IPS-NIHi7 (cell line): Measurements from ENCODE around the gene TRPV6.

Experiments
- DNase-seq: peaks from one replicate; pipeline ENCODE4 v3.0.0; 2012; ENCODE audit warnings: mixed read lengths; ENCODE audit errors: extremely low spot score

The TRPV6 gene

DNA sequence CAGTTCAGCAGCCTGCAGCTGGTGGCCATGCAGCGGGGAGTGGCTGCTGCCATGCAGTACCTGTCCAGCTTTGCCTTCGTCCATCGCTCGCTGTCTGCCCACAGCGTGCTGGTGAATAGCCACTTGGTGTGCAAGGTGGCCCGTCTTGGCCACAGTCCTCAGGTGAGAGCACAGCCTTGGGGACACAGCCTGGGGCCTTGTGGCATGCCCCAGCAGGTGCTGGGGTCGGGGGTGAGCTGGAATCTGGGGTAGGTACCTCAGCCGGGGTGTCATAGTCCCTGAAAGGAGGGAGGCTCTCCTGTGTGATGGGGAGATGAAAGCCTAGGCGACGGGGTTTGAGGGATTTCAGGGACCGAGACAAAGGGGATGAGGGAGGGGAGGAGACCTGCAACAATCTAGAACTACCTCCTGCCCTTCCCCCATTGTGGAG is 16.5 kb downstream of the TRPV6 start:
- DNase-seq, result no peak

DNA sequence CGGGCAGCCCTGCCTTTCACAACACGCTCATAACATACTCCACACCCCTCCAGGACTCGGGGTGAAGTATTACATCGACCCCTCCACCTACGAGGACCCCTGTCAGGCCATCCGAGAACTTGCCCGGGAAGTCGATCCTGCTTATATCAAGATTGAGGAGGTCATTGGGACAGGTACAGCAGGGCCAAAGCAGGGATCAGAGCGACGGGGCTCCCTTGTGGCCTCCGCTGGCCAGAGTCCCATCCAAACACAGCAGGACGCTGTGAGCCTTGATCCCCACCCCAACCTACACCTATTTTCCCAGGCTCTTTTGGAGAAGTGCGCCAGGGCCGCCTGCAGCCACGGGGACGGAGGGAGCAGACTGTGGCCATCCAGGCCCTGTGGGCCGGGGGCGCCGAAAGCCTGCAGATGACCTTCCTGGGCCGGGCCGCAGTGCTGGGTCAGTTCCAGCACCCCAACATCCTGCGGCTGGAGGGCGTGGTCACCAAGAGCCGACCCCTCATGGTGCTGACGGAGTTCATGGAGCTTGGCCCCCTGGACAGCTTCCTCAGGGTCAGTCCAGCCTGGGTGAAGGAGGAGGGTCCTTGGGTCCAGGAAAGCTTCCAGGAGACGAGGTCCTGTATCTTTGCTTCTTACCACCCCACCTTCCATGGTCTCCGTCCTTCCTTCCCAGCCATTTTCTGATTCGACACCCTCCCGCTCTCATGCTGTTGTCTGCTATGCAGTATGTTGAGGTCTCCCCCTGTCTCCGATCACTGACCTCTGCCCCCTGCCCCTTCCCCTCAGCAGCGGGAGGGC is 17.2 kb downstream of the TRPV6 start:
- DNase-seq, result no peak

DNA sequence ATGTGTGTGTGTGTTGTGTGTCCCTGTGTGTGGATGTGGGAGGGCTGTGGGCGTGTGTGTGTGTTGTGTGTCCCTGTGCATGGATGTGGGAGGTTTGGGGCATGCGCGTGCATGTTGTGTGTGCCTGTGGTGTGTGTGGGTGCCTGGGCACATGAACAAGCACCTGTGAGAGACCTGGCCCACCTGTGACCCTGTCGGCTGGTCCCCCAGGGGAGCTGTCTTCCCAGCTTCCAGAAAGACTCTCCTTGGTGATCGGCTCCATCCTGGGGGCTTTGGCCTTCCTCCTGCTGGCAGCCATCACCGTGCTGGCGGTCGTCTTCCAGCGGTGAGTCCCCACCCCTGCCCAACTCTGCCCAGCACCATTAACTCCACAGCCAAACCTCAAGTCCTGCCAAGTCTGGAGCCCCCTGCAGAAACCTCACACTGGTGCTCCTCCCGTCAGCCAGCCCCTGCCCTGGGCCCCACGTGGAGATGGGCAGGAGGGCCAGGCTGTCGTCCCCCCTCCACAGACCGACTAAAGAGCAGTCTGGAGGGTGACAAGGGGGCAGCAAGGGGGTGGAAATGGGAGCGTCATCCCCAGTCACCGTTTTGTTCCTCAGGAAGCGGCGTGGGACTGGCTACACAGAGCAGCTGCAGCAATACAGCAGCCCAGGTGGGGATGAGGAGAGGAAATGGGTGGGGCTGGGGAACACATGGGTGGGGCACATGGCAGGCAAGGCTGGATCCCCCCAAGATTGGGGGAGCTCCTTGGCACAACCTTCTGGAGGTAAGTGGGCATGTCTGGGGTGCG is 18.0 kb downstream of the TRPV6 start:
- no peak for DNase-seq

GRCh38 chr7:142867097-142867378 is 18.5 kb downstream of the TRPV6 start:
- no peak for DNase-seq

GRCh38 chr7:142866361-142867096 is 19.0 kb downstream of the TRPV6 start:
- DNase-seq, result peak; percentile 82

DNA sequence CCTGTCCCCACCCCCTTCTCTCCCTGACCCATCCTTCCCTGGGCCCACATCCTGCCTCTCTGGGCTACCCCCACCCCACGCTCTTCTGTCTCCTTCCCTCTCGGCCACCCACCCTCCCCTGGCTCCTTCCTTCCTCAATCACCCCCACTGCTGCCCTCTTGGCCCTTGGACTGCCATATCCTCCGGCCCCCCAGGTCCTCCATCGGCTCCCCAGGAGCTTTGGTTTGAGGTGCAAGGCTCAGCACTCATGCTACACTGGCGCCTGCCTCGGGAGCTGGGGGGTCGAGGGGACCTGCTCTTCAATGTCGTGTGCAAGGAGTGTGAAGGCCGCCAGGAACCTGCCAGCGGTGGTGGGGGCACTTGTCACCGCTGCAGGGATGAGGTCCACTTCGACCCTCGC is 19.8 kb downstream of the TRPV6 start:
- no peak for DNase-seq

- DNase-seq, result no peak
Measured at GRCh38 chr7:142864980-142865747, 20.4 kb downstream of the TRPV6 start.

DNA sequence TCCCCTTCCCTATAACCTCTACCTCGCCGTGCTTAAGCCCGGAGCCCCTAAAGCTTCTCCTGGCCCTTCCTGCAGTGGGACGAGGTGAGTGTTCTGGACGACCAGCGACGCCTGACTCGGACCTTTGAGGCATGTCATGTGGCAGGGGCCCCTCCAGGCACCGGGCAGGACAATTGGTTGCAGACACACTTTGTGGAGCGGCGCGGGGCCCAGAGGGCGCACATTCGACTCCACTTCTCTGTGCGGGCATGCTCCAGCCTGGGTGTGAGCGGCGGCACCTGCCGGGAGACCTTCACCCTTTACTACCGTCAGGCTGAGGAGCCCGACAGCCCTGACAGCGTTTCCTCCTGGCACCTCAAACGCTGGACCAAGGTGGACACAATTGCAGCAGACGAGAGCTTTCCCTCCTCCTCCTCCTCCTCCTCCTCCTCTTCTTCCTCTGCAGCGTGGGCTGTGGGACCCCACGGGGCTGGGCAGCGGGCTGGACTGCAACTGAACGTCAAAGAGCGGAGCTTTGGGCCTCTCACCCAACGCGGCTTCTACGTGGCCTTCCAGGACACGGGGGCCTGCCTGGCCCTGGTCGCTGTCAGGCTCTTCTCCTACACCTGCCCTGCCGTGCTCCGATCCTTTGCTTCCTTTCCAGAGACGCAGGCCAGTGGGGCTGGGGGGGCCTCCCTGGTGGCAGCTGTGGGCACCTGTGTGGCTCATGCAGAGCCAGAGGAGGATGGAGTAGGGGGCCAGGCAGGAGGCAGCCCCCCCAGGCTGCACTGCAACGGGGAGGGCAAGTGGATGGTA is 21.5 kb downstream of the TRPV6 start:
- DNase-seq, result no peak

- no peak for DNase-seq
Measured at GRCh38 chr7:142862786-142863400, 22.7 kb downstream of the TRPV6 start.

DNA sequence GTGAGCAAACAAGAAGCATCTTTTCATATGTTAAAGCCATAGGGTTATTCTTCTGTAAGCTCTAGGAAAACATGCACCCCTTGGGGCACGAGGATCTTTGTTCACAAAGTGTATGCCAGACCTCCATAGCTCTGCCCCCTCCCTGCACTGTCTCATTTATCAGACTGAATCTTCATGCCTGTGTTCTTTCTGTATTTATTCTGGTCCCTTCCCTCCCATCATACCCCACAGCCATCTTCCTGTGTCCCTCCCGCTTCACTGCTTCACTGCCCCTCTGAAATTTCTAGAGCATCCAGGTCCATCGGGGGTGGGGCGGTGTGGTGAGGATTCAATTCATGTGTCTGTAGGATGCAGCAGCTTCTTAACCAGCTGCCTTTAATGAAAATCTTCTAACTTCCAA is 23.2 kb downstream of the TRPV6 start:
- no peak for DNase-seq

GRCh38 chr7:142860968-142861367 is 24.6 kb downstream of the TRPV6 start:
- no peak for DNase-seq

- DNase-seq, result no peak
Measured at GRCh38 chr7:142859829-142860228, 25.7 kb downstream of the TRPV6 start.

DNA sequence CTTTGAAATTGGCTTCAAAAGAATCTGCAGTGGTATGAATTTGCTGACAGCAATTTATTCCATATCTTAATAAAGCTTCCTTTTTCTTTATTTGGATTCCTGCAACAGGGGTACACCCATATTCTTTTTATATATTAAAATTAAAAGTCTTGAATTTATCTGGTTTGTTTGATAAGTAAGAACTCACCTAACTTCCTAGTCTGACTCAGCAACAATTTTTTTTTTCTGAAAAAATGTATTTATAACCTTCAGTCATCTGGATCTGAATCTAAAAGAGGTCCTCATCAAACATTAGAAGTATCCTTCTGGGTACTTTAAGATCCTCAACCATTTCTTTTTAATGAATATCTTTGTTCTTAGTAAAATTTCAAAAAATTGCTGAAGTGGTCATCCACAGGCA is 26.1 kb downstream of the TRPV6 start:
- DNase-seq, result no peak

DNA sequence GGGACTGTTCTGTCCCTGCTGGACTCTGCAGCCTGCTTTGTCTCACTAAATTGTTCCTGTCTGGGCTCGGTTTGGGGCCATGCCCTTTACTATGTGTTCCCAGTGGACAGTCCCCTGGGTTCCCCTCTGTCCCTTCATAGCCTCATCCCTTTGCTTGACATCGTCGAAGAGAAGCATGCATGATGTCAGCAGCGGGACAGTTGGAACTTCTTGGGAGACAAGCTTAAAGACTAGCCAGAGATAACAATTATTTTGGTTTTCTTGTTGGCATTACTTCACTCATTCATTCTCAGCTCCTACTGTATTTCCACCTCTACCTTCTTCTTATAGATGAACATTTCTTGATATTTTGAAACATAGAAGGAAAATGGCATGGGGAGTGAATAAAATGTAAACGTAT is 27.9 kb downstream of the TRPV6 start:
- DNase-seq, result no peak

DNA sequence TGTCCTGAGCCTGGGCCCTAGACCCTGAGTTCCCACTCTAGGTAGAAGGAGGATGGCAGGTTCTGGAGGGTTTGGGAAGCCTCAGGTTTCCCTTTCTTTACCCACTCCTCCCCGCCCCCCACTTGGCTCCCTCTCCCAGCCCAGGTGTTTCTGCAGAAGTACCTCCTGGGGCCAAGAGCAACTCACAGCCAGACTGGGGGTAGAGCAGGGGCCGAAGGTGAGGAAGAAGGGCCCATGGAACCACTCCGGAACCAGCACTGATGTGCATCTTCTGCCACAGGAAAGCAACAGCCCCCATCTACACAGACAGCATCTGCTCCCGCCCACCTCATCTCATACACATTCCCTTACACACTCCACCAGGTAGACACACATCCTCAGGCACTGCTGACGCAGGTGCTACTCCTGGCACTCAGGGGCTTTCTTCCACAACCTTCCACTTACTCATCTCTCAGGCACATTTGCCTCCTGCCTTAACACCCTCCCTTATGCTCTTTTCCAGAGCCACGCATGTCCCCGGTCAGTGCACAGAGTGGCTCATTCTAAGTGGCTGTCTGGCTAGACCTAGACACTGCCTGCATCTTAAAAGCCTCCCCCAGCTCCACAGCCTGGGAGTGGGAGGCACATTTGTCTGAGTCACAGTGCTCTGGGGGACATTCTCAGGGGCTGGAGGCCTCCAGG is 28.8 kb downstream of the TRPV6 start:
- no peak for DNase-seq

DNA sequence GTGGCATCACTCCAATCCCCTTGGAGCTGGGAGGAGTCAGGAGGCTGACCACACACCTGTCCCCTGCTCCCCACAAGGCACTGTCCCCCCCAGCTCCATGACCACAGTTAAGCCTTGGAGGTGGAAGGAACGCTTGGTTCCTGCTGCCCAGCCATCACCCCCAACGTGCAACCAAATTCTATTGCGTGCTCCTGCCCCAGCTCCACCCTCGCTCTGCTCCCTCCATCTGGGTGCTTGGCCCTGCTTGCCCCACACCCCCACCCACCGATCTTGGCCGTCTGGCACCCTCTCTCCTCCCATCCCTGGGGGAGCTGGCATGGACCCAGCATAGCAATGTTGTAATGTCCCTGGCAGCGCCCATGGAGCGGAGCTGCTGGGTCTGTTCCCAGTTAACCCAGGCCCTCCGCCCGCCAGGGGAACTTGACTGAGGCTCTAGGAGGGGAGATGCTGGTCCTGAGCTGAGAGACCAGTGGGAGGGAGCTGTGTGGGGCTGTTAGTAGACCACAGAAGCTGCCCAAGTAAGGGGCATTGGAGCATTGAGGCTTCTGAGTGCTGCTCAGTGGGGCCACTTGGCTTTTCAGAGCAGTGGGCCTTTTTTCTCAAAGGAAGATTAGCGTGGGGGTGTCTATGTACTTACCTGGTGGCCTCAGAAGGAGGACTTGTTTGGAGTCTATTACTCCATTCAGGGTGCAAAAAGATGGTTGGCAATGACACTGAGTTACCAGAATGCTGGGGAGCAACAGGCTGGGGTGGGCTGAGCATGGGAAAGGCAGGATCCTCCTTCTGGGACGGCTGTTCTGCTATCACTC is 29.6 kb downstream of the TRPV6 start:
- no peak for DNase-seq

- DNase-seq, result no peak
Measured at GRCh38 chr7:142855114-142855743, 30.3 kb downstream of the TRPV6 start.

- peak; percentile 81 for DNase-seq
Measured at GRCh38 chr7:142854372-142855113, 31.0 kb downstream of the TRPV6 start, which contains the start of gene EPHB6. TSS of gene EPHB6 (plus strand) at chr7:142855076. CDS start at chr7:142863228, 8,152 bp downstream.
